GM23338 (cell line): ENCODE results near the gene UBASH3B. TPM values are rescaled to one million over a fixed set of nuclear protein-coding genes. Genes with fewer than 3 reads are reported as not detected.

Experiments used
- ATAC-seq: fragments of 200-7000 bp; cut with Tn5 transposase; 3 replicates; pipeline ENCODE4 v1.9.1; 2020
- DNase-seq: peaks from one replicate; pipeline ENCODE4 v3.0.0-alpha.2; 2015; ENCODE audit warnings: low spot score
- H2AFZ ChIP-seq: fragments of 200-600 bp; sonication (generic); 2 replicates; pipeline ENCODE4 v1.8.0; 2016; ENCODE audit warnings: antibody characterized with exemption, mild to moderate bottlenecking, moderate library complexity
- H3F3A ChIP-seq: fragments of 200-600 bp; sonication (generic); replicated peaks from 2 replicates; pipeline ENCODE4 v1.8.0; 2017; ENCODE audit warnings: antibody characterized with exemption, mixed run types, low read depth
- H3K27ac ChIP-seq: fragments of 200-600 bp; sonication (generic); 2 replicates; pipeline ENCODE4 v1.6.1; 2016; ENCODE audit warnings: low read depth
- H3K27me3 ChIP-seq: fragments of 200-600 bp; sonication (generic); 2 replicates; pipeline ENCODE4 v1.8.0; 2016; ENCODE audit warnings: mild to moderate bottlenecking, mixed run types, moderate library complexity; ENCODE audit not compliant: insufficient read depth
- H3K36me3 ChIP-seq: fragments of 200-600 bp; sonication (generic); 2 replicates; pipeline ENCODE4 v1.8.0; 2016; ENCODE audit warnings: mild to moderate bottlenecking; ENCODE audit not compliant: insufficient read depth
- H3K4me1 ChIP-seq: fragments of 200-600 bp; sonication (generic); 2 replicates; pipeline ENCODE4 v1.8.0; 2016; ENCODE audit warnings: mild to moderate bottlenecking, moderate library complexity; ENCODE audit not compliant: insufficient read depth
- H3K4me2 ChIP-seq: fragments of 200-600 bp; sonication (generic); 2 replicates; pipeline ENCODE4 v1.7.1; 2017; ENCODE audit warnings: mixed run types
- H3K4me3 ChIP-seq: fragments of 200-600 bp; sonication (generic); 2 replicates; pipeline ENCODE4 v1.6.1; 2016; ENCODE audit warnings: mixed run types
- H3K79me2 ChIP-seq: fragments of 200-600 bp; sonication (generic); replicated peaks from 2 replicates; pipeline ENCODE4 v1.8.0; 2017; ENCODE audit warnings: mild to moderate bottlenecking; ENCODE audit not compliant: insufficient read depth
- H3K9me2 ChIP-seq: fragments of 200-600 bp; sonication (generic); 2 replicates; pipeline ENCODE4 v1.8.0; 2017; ENCODE audit not compliant: insufficient read depth
- H4K20me1 ChIP-seq: fragments of 200-600 bp; sonication (generic); replicated peaks from 2 replicates; pipeline ENCODE4 v1.8.0; 2017; ENCODE audit warnings: mild to moderate bottlenecking; ENCODE audit not compliant: insufficient read depth
- H3K27ac Mint-ChIP-seq: 2 replicates; pipeline ENCODE4 v1.8.0; 2020; ENCODE audit warnings: inconsistent platforms, mild to moderate bottlenecking, moderate library complexity, mixed read lengths
- H3K27me3 Mint-ChIP-seq: 3 replicates; pipeline ENCODE4 v1.8.0; 2022; ENCODE audit warnings: low read depth, mild to moderate bottlenecking, moderate library complexity, mixed read lengths, inconsistent platforms; ENCODE audit not compliant: insufficient read depth, poor library complexity
- H3K36me3 Mint-ChIP-seq: 3 replicates; pipeline ENCODE4 v1.8.0; 2021; ENCODE audit warnings: low read depth, mild to moderate bottlenecking, inconsistent platforms, moderate library complexity, mixed read lengths
- H3K4me1 Mint-ChIP-seq: 3 replicates; pipeline ENCODE4 v1.8.0; 2020; ENCODE audit warnings: mild to moderate bottlenecking, inconsistent platforms, mixed read lengths
- H3K4me3 Mint-ChIP-seq: 3 replicates; pipeline ENCODE4 v1.8.0; 2021; ENCODE audit warnings: moderate library complexity, mild to moderate bottlenecking, inconsistent platforms, mixed read lengths
- H3K9me3 Mint-ChIP-seq: 3 replicates; pipeline ENCODE4 v1.8.0; 2020; ENCODE audit warnings: moderate library complexity, mild to moderate bottlenecking, inconsistent platforms, mixed read lengths
- CREB1 ChIP-seq: fragments of 250-450 bp; sonication (Bioruptor Pico); IDR thresholded peaks from 2 replicates; pipeline ENCODE4 v1.5.0; 2020; ENCODE audit warnings: low read depth, mild to moderate bottlenecking, moderate library complexity
- CTCF ChIP-seq, 2 experiments: fragments of 200-600 bp in 1 of 2; sonication (generic) in 1 of 2; conservative IDR thresholded peaks; 2 replicates each; pipeline versions ENCODE4 v1.5.1 to v1.6.1; 2016 to 2017; ENCODE audit warnings: antibody characterized with exemption in 2 of 2, low read depth in 2 of 2, mild to moderate bottlenecking in 2 of 2, moderate library complexity in 1 of 2
- EZH2 ChIP-seq: fragments of 200-600 bp; sonication (generic); IDR thresholded peaks from one replicate; pipeline ENCODE4 v1.8.0; 2017; ENCODE audit warnings: antibody characterized with exemption, mild to moderate bottlenecking, low read depth; ENCODE audit not compliant: unreplicated experiment
- EZH2phosphoT487 ChIP-seq: fragments of 200-600 bp; sonication (generic); IDR thresholded peaks from one replicate; pipeline ENCODE4 v1.8.1; 2018; ENCODE audit warnings: antibody characterized with exemption; ENCODE audit not compliant: unreplicated experiment
- JUNB ChIP-seq: IDR thresholded peaks from one replicate; pipeline ENCODE4 v1.6.1; 2016; ENCODE audit warnings: antibody characterized with exemption; ENCODE audit not compliant: unreplicated experiment
- NANOG ChIP-seq: IDR thresholded peaks from 2 replicates; pipeline ENCODE4 v1.6.1; 2016; ENCODE audit warnings: antibody characterized with exemption, borderline replicate concordance
- POLR2AphosphoS5 ChIP-seq: IDR thresholded peaks from 2 replicates; pipeline ENCODE4 v1.6.1; 2016; ENCODE audit warnings: antibody characterized with exemption, low read depth
- STAT1 ChIP-seq: IDR thresholded peaks from one replicate; pipeline ENCODE4 v1.6.1; 2016; ENCODE audit warnings: antibody characterized with exemption; ENCODE audit not compliant: unreplicated experiment
- ZNF114 ChIP-seq: fragments of 250-450 bp; sonication (Bioruptor Pico); IDR thresholded peaks from 2 replicates; pipeline ENCODE4 v1.5.0; 2020; ENCODE audit warnings: mild to moderate bottlenecking, moderate library complexity
- ZNF331 ChIP-seq: fragments of 250-450 bp; sonication (Bioruptor Pico); IDR thresholded peaks from 2 replicates; pipeline ENCODE4 v1.5.0; 2020; ENCODE audit warnings: low read depth, mild to moderate bottlenecking, moderate library complexity
- ZNF462 ChIP-seq: fragments of 250-450 bp; sonication (Bioruptor Pico); IDR thresholded peaks from 2 replicates; pipeline ENCODE4 v1.5.0; 2020; ENCODE audit warnings: mild to moderate bottlenecking, moderate library complexity
- polyA plus RNA-seq: library from polyadenylated mRNA; unstranded; fragments of >200 nt; fragmentation: Nextera tagmentation; extraction: Ambion mirVana; gene quantifications from 2 replicates; pipeline ENCODE4 v1.2.1, GENCODE V29; 2016
- total RNA-seq: library from RNA; depleted of rRNA; stranded (reverse); fragments of >200 nt; shearing (Covaris generic); gene quantifications from 2 replicates; pipeline ENCODE4 v1.2.3, GENCODE V29; 2014
- TF ChIP-seq, protein P1 (sequence below): IDR thresholded peaks from one replicate; pipeline ENCODE4 v1.6.1; 2018; ENCODE audit warnings: antibody characterized with exemption; ENCODE audit not compliant: unreplicated experiment

The UBASH3B gene
- total and polyA plus RNA-seq, 2 experiments from 2014 or later, result 2.1 to 12.0 TPM

- H2AFZ ChIP-seq, result no peak overlapping the region
- no peak overlapping the region for H3K4me3 ChIP-seq
- Mint-ChIP-seq H3K27ac (no peak overlapping the region), H3K9me3 (no peaks in the 10 kb centered on the region), H3K4me1 (no peaks in the 10 kb centered on the region), H3K27me3 (peaks cover 2% of the 10 kb centered on the region), H3K4me3 (no peak overlapping the region), H3K36me3 (no peaks in the 10 kb centered on the region)
- no peaks in the 10 kb centered on the region for H3F3A ChIP-seq
- peaks cover 6% of the 10 kb centered on the region; the same call in 1 of the 2 replicates for H3K9me2 ChIP-seq
- H4K20me1 ChIP-seq, result no peaks in the 10 kb centered on the region
- TF ChIP-seq EZH2 (no peak), POLR2AphosphoS5 (no peak), CTCF (conservative IDR thresholded peaks at IDR 0.05; ENCODE audit: low read depth in 2 of 2) (no peak), CREB1 (CRISPR knock-in tag) (no peak), ZNF462 (no peak), ZNF114 (CRISPR knock-in tag) (no peak), ZNF331 (CRISPR knock-in tag) (no peak), STAT1 (no peak), JUNB (no peak), EZH2phosphoT487 (no peak), NANOG (no peak)
- TF ChIP-seq, protein P1, sequence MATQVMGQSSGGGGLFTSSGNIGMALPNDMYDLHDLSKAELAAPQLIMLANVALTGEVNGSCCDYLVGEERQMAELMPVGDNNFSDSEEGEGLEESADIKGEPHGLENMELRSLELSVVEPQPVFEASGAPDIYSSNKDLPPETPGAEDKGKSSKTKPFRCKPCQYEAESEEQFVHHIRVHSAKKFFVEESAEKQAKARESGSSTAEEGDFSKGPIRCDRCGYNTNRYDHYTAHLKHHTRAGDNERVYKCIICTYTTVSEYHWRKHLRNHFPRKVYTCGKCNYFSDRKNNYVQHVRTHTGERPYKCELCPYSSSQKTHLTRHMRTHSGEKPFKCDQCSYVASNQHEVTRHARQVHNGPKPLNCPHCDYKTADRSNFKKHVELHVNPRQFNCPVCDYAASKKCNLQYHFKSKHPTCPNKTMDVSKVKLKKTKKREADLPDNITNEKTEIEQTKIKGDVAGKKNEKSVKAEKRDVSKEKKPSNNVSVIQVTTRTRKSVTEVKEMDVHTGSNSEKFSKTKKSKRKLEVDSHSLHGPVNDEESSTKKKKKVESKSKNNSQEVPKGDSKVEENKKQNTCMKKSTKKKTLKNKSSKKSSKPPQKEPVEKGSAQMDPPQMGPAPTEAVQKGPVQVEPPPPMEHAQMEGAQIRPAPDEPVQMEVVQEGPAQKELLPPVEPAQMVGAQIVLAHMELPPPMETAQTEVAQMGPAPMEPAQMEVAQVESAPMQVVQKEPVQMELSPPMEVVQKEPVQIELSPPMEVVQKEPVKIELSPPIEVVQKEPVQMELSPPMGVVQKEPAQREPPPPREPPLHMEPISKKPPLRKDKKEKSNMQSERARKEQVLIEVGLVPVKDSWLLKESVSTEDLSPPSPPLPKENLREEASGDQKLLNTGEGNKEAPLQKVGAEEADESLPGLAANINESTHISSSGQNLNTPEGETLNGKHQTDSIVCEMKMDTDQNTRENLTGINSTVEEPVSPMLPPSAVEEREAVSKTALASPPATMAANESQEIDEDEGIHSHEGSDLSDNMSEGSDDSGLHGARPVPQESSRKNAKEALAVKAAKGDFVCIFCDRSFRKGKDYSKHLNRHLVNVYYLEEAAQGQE, result no peak
- H3K27ac ChIP-seq, result no peak overlapping the region
- no peaks in the 10 kb centered on the region for H3K4me1 ChIP-seq
- no peak overlapping the region for H3K4me2 ChIP-seq
- no peak for DNase-seq
- H3K79me2 ChIP-seq, result no peaks in the 10 kb centered on the region
- H3K27me3 ChIP-seq, result no peaks in the 10 kb centered on the region
- no peak for ATAC-seq
- H3K36me3 ChIP-seq, result no peaks in the 10 kb centered on the region; the same call in 1 of the 2 replicates
Observed at GRCh38 chr11:122843281-122844141, 188.0 kb downstream of the UBASH3B start.
